ENCODE results near the gene TNFAIP8. TPM values are rescaled to one million over a fixed set of nuclear protein-coding genes. Genes with fewer than 3 reads are reported as not detected.
A peak's percentile ranks its signal among the peaks of the same experiment; 100 is the strongest.

The TNFAIP8 gene
- total RNA-seq, 2 experiments from 2014 or later: 106 to 114 TPM

DNA sequence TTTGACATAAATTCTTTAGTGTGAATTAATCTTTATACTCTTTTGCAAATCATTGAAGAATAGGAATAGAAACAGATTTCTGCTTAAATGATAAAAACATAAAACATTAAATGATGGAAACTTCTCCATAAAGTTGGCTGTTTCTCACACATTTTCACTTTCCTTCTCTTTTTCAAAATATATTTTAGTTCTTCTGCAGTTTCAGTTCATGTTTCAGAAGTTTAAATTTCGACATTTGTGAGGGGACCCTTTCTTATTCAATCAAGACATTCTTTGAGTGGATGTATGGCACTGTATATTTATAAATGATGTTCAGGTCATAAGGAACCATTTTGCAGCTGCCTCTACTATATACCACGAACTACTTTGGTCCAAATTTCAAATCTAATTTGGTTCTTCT, 34.6 kb downstream of the TNFAIP8 start:
- TF ChIP-seq, protein P1, sequence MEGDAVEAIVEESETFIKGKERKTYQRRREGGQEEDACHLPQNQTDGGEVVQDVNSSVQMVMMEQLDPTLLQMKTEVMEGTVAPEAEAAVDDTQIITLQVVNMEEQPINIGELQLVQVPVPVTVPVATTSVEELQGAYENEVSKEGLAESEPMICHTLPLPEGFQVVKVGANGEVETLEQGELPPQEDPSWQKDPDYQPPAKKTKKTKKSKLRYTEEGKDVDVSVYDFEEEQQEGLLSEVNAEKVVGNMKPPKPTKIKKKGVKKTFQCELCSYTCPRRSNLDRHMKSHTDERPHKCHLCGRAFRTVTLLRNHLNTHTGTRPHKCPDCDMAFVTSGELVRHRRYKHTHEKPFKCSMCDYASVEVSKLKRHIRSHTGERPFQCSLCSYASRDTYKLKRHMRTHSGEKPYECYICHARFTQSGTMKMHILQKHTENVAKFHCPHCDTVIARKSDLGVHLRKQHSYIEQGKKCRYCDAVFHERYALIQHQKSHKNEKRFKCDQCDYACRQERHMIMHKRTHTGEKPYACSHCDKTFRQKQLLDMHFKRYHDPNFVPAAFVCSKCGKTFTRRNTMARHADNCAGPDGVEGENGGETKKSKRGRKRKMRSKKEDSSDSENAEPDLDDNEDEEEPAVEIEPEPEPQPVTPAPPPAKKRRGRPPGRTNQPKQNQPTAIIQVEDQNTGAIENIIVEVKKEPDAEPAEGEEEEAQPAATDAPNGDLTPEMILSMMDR (IDR thresholded peaks at IDR 0.05): no peak
- H3K4me3 ChIP-seq (ENCODE audit: low read length): no peak overlapping the region
- Mint-ChIP-seq H3K9me3 (no peaks in the 10 kb centered on the region), H3K27me3 (no peaks in the 10 kb centered on the region), H3K4me1 (ENCODE audit: low read depth) (peaks cover 84% of the 10 kb centered on the region), H3K4me3 (no peak overlapping the region), H3K36me3 (ENCODE audit: low read depth) (peaks cover 69% of the 10 kb centered on the region), H3K27ac (peak overlapping the region; percentile 80)
- H3K27me3 ChIP-seq (ENCODE audit: control insufficient read depth in 1 of 2, insufficient read depth in 2 of 2, low read length in 2 of 2): no peaks in the 10 kb centered on the region
- peak overlapping the region in 1 of 2 donors; percentile 30 for H3K27ac ChIP-seq (ENCODE audit: low read depth in 1 of 2, low read length in 2 of 2)
- no peak for ATAC-seq (ENCODE audit: poor library complexity)
- H3K36me3 ChIP-seq (ENCODE audit: insufficient read depth, low read length): peaks cover 49% of the 10 kb centered on the region
- POLR2A ChIA-PET: interaction anchor here (0.9 to 1.2 kb wide), 2 partner anchors 34 to 75 kb away, joined by 3 to 4 read pairs; no protein-coding TSS in a partner anchor
- intact Hi-C loops (cut with DNase I, micrococcal nuclease): loop anchor here in 1 of 2 experiments (5.0 kb wide), 1 partner anchor 318 kb away; the partner anchor contains the start of gene DMXL1
- CTCF ChIA-PET: interaction anchor here (1.4 kb wide), 1 partner anchor 31 kb away, joined by 3 read pairs; no protein-coding TSS in a partner anchor
- peaks cover 27% of the 10 kb centered on the region for H3K4me1 ChIP-seq (ENCODE audit: insufficient read depth, low read length)
- no peaks in the 10 kb centered on the region for H3K9me3 ChIP-seq (ENCODE audit: control insufficient read depth in 1 of 2, insufficient read depth in 1 of 2, low read length in 2 of 2)
- DNase-seq: no peak

DNA sequence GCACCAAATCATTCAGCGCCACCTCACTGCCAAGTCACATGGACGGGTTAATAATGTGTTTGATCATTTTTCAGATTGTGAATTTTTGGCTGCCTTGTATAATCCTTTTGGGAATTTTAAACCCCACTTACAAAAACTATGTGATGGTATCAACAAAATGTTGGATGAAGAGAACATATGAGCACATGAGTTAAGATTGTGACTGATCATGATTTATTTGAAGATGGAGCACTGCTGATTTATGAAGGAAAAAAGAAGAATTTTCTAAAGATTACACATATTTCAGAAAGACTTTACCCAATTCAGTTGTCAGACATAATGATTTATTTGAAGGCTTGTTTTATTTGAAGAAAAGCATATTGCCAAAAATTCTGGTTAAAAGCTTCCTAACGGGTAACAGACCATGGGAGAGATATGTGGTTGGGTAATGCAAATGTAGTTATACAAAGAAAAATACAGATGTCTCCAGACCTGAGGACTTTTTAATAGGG, 37.4 kb downstream of the TNFAIP8 start:
- peaks cover 43% of the 10 kb centered on the region for H3K36me3 ChIP-seq (ENCODE audit: insufficient read depth, low read length)
- peaks cover 76% of the 10 kb centered on the region for H3K36me3 Mint-ChIP-seq (ENCODE audit: low read depth)
- ATAC-seq (ENCODE audit: poor library complexity) (no peak), DNase-seq (no peak)
- peaks cover 84% of the 10 kb centered on the region for H3K4me1 Mint-ChIP-seq (ENCODE audit: low read depth)
- no peaks in the 10 kb centered on the region for H3K9me3 Mint-ChIP-seq
- intact Hi-C loops (cut with DNase I, micrococcal nuclease): loop anchor here in 1 of 2 experiments (5.0 kb wide), 1 partner anchor 321 kb away; the partner anchor contains the start of gene DMXL1
- POLR2A ChIA-PET: interaction anchor here (1.0 to 1.1 kb wide), 2 partner anchors 55 to 80 kb away, joined by 3 read pairs; no protein-coding TSS in a partner anchor
- no peak overlapping the region for H3K4me3 ChIP-seq (ENCODE audit: low read length)
- H3K9me3 ChIP-seq (ENCODE audit: control insufficient read depth in 1 of 2, insufficient read depth in 1 of 2, low read length in 2 of 2): no peaks in the 10 kb centered on the region
- peak overlapping the region; percentile 80 for H3K27ac Mint-ChIP-seq
- H3K27me3 Mint-ChIP-seq: no peaks in the 10 kb centered on the region
- CTCF ChIA-PET: interaction anchor here (0.8 to 1.2 kb wide), 3 partner anchors 20 to 405 kb away, joined by 3 to 4 read pairs (median 3); no protein-coding TSS in a partner anchor
- peaks cover 33% of the 10 kb centered on the region for H3K4me1 ChIP-seq (ENCODE audit: insufficient read depth, low read length)
- TF ChIP-seq, protein P1 (IDR thresholded peaks at IDR 0.05): no peak
- no peak overlapping the region for H3K27ac ChIP-seq (ENCODE audit: low read depth in 1 of 2, low read length in 2 of 2)
- H3K27me3 ChIP-seq (ENCODE audit: control insufficient read depth in 1 of 2, insufficient read depth in 2 of 2, low read length in 2 of 2): no peaks in the 10 kb centered on the region
- no peak overlapping the region for H3K4me3 Mint-ChIP-seq

DNA sequence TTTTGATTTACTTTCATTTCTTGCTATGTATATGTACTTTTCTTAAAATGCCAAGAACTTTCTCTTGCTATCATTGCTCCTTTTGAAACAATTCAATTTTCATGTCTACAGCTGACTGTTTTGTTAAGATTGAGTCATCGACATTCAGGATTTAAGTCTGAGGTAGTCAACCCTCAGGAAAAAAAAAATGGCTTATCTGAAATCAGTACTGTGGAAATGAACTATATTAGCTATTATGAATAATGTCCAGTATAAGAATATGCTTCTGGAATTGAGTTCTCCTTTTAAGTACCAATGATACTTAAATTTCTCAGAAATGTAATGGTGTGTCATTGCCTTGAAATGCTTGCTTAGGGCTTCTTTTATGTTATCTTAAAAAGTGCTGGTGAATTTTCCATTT, 37.9 kb downstream of the TNFAIP8 start:
- Mint-ChIP-seq H3K27ac (peak overlapping the region; percentile 80), H3K4me3 (no peak overlapping the region), H3K27me3 (no peaks in the 10 kb centered on the region), H3K4me1 (ENCODE audit: low read depth) (peaks cover 83% of the 10 kb centered on the region), H3K36me3 (ENCODE audit: low read depth) (peaks cover 73% of the 10 kb centered on the region), H3K9me3 (no peaks in the 10 kb centered on the region)
- POLR2A ChIA-PET: interaction anchor here (0.6 to 1.0 kb wide), 2 partner anchors 37 to 55 kb away, joined by 3 read pairs; no protein-coding TSS in a partner anchor
- TF ChIP-seq, protein P1 (IDR thresholded peaks at IDR 0.05): no peak
- intact Hi-C loops (cut with DNase I, micrococcal nuclease): loop anchor here in 1 of 2 experiments (5.0 kb wide), 1 partner anchor 321 kb away; the partner anchor contains the start of gene DMXL1
- no peaks in the 10 kb centered on the region for H3K27me3 ChIP-seq (ENCODE audit: control insufficient read depth in 1 of 2, insufficient read depth in 2 of 2, low read length in 2 of 2)
- no peak overlapping the region for H3K27ac ChIP-seq (ENCODE audit: low read depth in 1 of 2, low read length in 2 of 2)
- peaks cover 42% of the 10 kb centered on the region for H3K36me3 ChIP-seq (ENCODE audit: insufficient read depth, low read length)
- ATAC-seq (ENCODE audit: poor library complexity) (no peak), DNase-seq (no peak)
- CTCF ChIA-PET: interaction anchor here (0.8 to 1.0 kb wide), 2 partner anchors 113 to 406 kb away, joined by 3 read pairs; no protein-coding TSS in a partner anchor
- no peak overlapping the region for H3K4me3 ChIP-seq (ENCODE audit: low read length)
- H3K9me3 ChIP-seq (ENCODE audit: control insufficient read depth in 1 of 2, insufficient read depth in 1 of 2, low read length in 2 of 2): no peaks in the 10 kb centered on the region
- peaks cover 29% of the 10 kb centered on the region for H3K4me1 ChIP-seq (ENCODE audit: insufficient read depth, low read length)

All from CD4-positive, alpha-beta T cell (primary cell).